Fibroblast of pulmonary artery (primary cell): ENCODE results near the gene ETNK1.

ENCODE experiments used
- DNase-seq: peaks from one replicate; pipeline ENCODE4 v3.0.0-alpha.2; 2010; ENCODE audit warnings: low read depth
- H3K4me3 ChIP-seq: replicated peaks from 2 replicates; pipeline ENCODE4 v1.5.1; 2011; ENCODE audit warnings: low read depth, mild to moderate bottlenecking, control low read depth, low read length, moderate library complexity
- CTCF ChIP-seq: IDR thresholded peaks from 2 replicates; pipeline ENCODE4 v1.5.1; 2011; ENCODE audit warnings: mild to moderate bottlenecking, control low read depth, low read length, inconsistent platforms; ENCODE audit errors: missing control alignments

The ETNK1 gene

GRCh38 chr12:22733756-22734155 lies 108.8 kb downstream of the ETNK1 start:
- DNase-seq = no peak
- no peak overlapping the region for H3K4me3 ChIP-seq
- TF ChIP-seq CTCF = no peak

GRCh38 chr12:22738945-22739344 lies 114.0 kb downstream of the ETNK1 start:
- no peak for TF ChIP-seq CTCF
- H3K4me3 ChIP-seq = no peak overlapping the region
- DNase-seq = no peak
